HepG2 (cell line): ENCODE measurements around the gene RIPOR3. TPM values are rescaled to one million over a fixed set of nuclear protein-coding genes. Genes with fewer than 3 reads are reported as not detected.
A peak's percentile ranks its signal among the peaks of the same experiment; 100 is the strongest.

Source experiments
- ATAC-seq: fragments of 200-7000 bp; cut with Tn5 transposase; 3 replicates; pipeline ENCODE4 v1.9.1; 2020; ENCODE audit warnings: mild to moderate bottlenecking, moderate library complexity
- BruUV-seq: library from RNA; stranded (reverse); fragments of 400-500 nt; replicated peaks from 2 replicates; lab custom pipeline; 2021; lab: Mats Ljungman, UMichigan
- CTCF ChIA-PET: fragments of 300-600 bp; formaldehyde crosslinking; extraction: SDS; loops from one replicate; lab custom pipeline; 2021; ENCODE audit warnings: low total read pairs, inconsistent platforms, low intra/inter-chr PET ratio; lab: Yijun Ruan, JAX
- POLR2A ChIA-PET: fragments of 350-600 bp; sonication (Branson Sonifier 250); formaldehyde crosslinking; loops from one replicate; lab custom pipeline; 2020; ENCODE audit warnings: antibody characterized with exemption, inconsistent platforms; lab: Yijun Ruan, JAX
- DNase-seq: peaks from one replicate; pipeline ENCODE4 v3.0.0-alpha.2; 2015; ENCODE audit warnings: low spot score
- FAIRE-seq: peaks from 3 replicates; lab custom pipeline; 2011; peaks lifted over from hg19 to GRCh38; lab: Jason Lieb, UNC
- H2AFZ ChIP-seq: one replicate; pipeline ENCODE4 v1.6.1; 2011; ENCODE audit warnings: low read length, inconsistent platforms
- H3K27ac ChIP-seq: fragments of 300-600 bp; 3 replicates; pipeline ENCODE4 v1.8.0; 2011; ENCODE audit warnings: mixed run types, mild to moderate bottlenecking, mixed read lengths, low read length, inconsistent platforms; ENCODE audit not compliant: insufficient read depth; ENCODE audit errors: extremely low read length
- H3K27me3 ChIP-seq, 2 experiments: fragments of 200-600 bp in 1 of 2; 2 replicates in 1 of 2; 3 replicates in 1 of 2; pipeline versions ENCODE4 v1.6.0 to v1.8.0; 2011; ENCODE audit warnings: low read length in 2 of 2, mild to moderate bottlenecking in 2 of 2, moderate library complexity in 2 of 2, inconsistent platforms in 1 of 2; ENCODE audit not compliant: insufficient read depth in 2 of 2, control insufficient read depth in 1 of 2
- H3K36me3 ChIP-seq, 2 experiments: fragments of 200-600 bp in 1 of 2; replicated peaks in 1 of 2; 2 replicates in 1 of 2; 3 replicates in 1 of 2; pipeline versions ENCODE4 v1.5.1 to v1.8.0; 2011; ENCODE audit warnings: low read length in 2 of 2, inconsistent platforms in 1 of 2; ENCODE audit not compliant: insufficient read depth in 2 of 2, control insufficient read depth in 1 of 2
- H3K4me1 ChIP-seq: 2 replicates; pipeline ENCODE4 v1.5.1; 2012; ENCODE audit warnings: low read length, inconsistent platforms; ENCODE audit not compliant: insufficient read depth
- H3K4me2 ChIP-seq: 2 replicates; pipeline ENCODE4 v1.6.0; 2011; ENCODE audit warnings: low read depth, low read length, inconsistent platforms
- H3K4me3 ChIP-seq, 3 experiments: fragments of 200-600 bp in 1 of 3; sonication (generic), shearing (Covaris generic) in 1 of 3; replicated peaks in 1 of 3; 2 replicates each; pipeline ENCODE4 v1.5.1; 2011 to 2016; ENCODE audit warnings: low read length in 3 of 3, inconsistent platforms in 2 of 3, low read depth in 2 of 3, mild to moderate bottlenecking in 2 of 3, control low read depth in 1 of 3, mixed read lengths in 1 of 3; ENCODE audit not compliant: insufficient read depth in 1 of 3
- H3K79me2 ChIP-seq: one replicate; pipeline ENCODE4 v1.6.1; 2011; ENCODE audit warnings: low read length, inconsistent platforms; ENCODE audit not compliant: insufficient read depth
- H3K9ac ChIP-seq: 2 replicates; pipeline ENCODE4 v1.6.0; 2011; ENCODE audit warnings: mild to moderate bottlenecking, low read depth, low read length, inconsistent platforms; ENCODE audit not compliant: insufficient read depth
- H3K9me3 ChIP-seq: 2 replicates; pipeline ENCODE4 v1.5.1; 2012; ENCODE audit warnings: mild to moderate bottlenecking, low read length
- H4K20me1 ChIP-seq: 2 replicates; pipeline ENCODE4 v1.6.0; 2011; ENCODE audit warnings: inconsistent platforms, mild to moderate bottlenecking, low read length, moderate library complexity; ENCODE audit not compliant: insufficient read depth
- ARID4A ChIP-seq: sonication (generic); formaldehyde crosslinking; IDR thresholded peaks from 2 replicates; pipeline ENCODE4 v1.5.0; 2020; ENCODE audit warnings: mild to moderate bottlenecking, missing genetic modification reagents, borderline replicate concordance
- CREM ChIP-seq, 2 experiments: sonication (generic) in 1 of 2; formaldehyde crosslinking in 1 of 2; IDR thresholded peaks; 2 replicates each; pipeline versions ENCODE4 v1.4.0 to v1.6.1; 2016 to 2020; ENCODE audit warnings: antibody characterized with exemption in 1 of 2, mild to moderate bottlenecking in 1 of 2, missing genetic modification reagents in 1 of 2
- ZBTB7A ChIP-seq: sonication (generic); formaldehyde crosslinking; IDR thresholded peaks from 2 replicates; pipeline ENCODE4 v1.8.0; 2022; ENCODE audit warnings: mild to moderate bottlenecking, missing genetic modification reagents
- ZFP37 ChIP-seq: sonication (generic); formaldehyde crosslinking; IDR thresholded peaks from 2 replicates; pipeline ENCODE4 v1.4.0; 2020; ENCODE audit warnings: missing genetic modification reagents, borderline replicate concordance
- ZNF101 ChIP-seq: sonication (generic); formaldehyde crosslinking; IDR thresholded peaks from 2 replicates; pipeline ENCODE4 v1.4.0; 2020; ENCODE audit warnings: mild to moderate bottlenecking, low read depth, missing genetic modification reagents, borderline replicate concordance
- ZNF142 ChIP-seq: sonication (generic); formaldehyde crosslinking; IDR thresholded peaks from 2 replicates; pipeline ENCODE4 v1.4.0; 2020; ENCODE audit warnings: missing genetic modification reagents
- ZNF749 ChIP-seq: sonication (generic); formaldehyde crosslinking; IDR thresholded peaks from 2 replicates; pipeline ENCODE4 v1.8.0; 2022; ENCODE audit warnings: mild to moderate bottlenecking, missing genetic modification reagents, moderate library complexity, borderline replicate concordance
- WGBS: methylation state at CpG from one replicate; pipeline ENCODE4 v1.1.6; 2017; ENCODE audit warnings: low lambda C conversion rate; 5-methylcytosine and 5-hydroxymethylcytosine counted together
- in situ Hi-C: cut with HindIII; loops from 2 replicates; pipeline ENCODE4 v1.10.0; 2017; ENCODE audit warnings: low pct_unique_long_range_greater_than_20kb; ENCODE audit not compliant: extremely low pct_ligation_motif_present
- intact Hi-C: fragments of 100-400 bp; cut with micrococcal nuclease; formaldehyde crosslinking; loops from one replicate; pipeline ENCODE4 v1.10.0; 2022; ENCODE audit not compliant: unreplicated experiment
- polyA plus RNA-seq, 8 experiments: library from polyadenylated mRNA; depleted of rRNA in 3 of 8; stranded (reverse) in 7 of 8; unstranded in 1 of 8; fragments of >200 nt; fragmentation: Illumina TruSeq in 4 of 8; extraction: Trizol in 4 of 8; gene quantifications; 2 replicates each; pipeline versions ENCODE4 v1.2.1 to v1.2.3, GENCODE V29; 2011 to 2016; ENCODE audit warnings: low read depth in 4 of 8, missing spikeins in 1 of 8, mixed read lengths in 1 of 8; ENCODE audit not compliant: insufficient read depth in 1 of 8
- total RNA-seq, 5 experiments: library from RNA; depleted of rRNA; stranded (reverse); fragments of >200 nt; fragmentation: Illumina TruSeq; extraction: Trizol; gene quantifications; 2 replicates each; pipeline ENCODE4 v1.2.3, GENCODE V29; 2016; ENCODE audit warnings: low read depth in 1 of 5

RIPOR3 gene
- total and polyA plus RNA-seq, 2 of the 13 experiments (the other 11 are each of a cell fraction or from before 2014, with no cell fraction given) = 0.18 TPM; not detected in 1

GRCh38 chr20:50541606-50542041 is 149.7 kb downstream of the RIPOR3 start:
- no peaks in the 10 kb centered on the region; a peak in 1 of 5 replicates for H3K36me3 ChIP-seq
- TF ChIP-seq ZBTB7A (CRISPR knock-in tag) (0 out of 2 replicates have a peak, but pooled peaks have one; percentile 20), CREM (IDR thresholded peaks at IDR 0.05) (no peak), CREM (CRISPR knock-in tag; IDR thresholded peaks at IDR 0.05) (no peak), ARID4A (CRISPR knock-in tag) (no peak), ZNF101 (CRISPR knock-in tag) (no peak), ZNF749 (no peak), ZNF142 (CRISPR knock-in tag) (no peak), ZFP37 (CRISPR knock-in tag) (no peak)
- TF ChIP-seq, all 625 proteins: peak for 1
- intact Hi-C loops (no loop called here), in situ Hi-C loops (no loop called here)
- Histone ChIP-seq H3K9me3 (no peaks in the 10 kb centered on the region), H3K79me2 (peaks cover 29% of the 10 kb centered on the region), H3K27me3 (no peaks in the 10 kb centered on the region), H4K20me1 (no peaks in the 10 kb centered on the region), H3K4me2 (no peak overlapping the region), H2AFZ (no peak overlapping the region), H3K4me1 (peaks cover 18% of the 10 kb centered on the region), H3K4me3 (no peak overlapping the region), H3K9ac (no peak overlapping the region), H3K27ac (no peak overlapping the region)
- 94% methylated on average over 5 of the region's 5 CpGs for WGBS
- ChIA-PET POLR2A (no interaction called here), CTCF (no interaction called here)
- no TSS peak for BruUV-seq
- ATAC-seq = no peak
- no peak for FAIRE-seq
- no peak for DNase-seq
